22Rv1 (cell line): ENCODE measurements around the gene NUP210.

Source experiments
- CTCF ChIP-seq: fragments of 450-650 bp; IDR thresholded peaks from 2 replicates; pipeline ENCODE4 v1.5.1; 2017; ENCODE audit warnings: mild to moderate bottlenecking
- ZFX ChIP-seq: fragments of 450-650 bp; IDR thresholded peaks from 2 replicates; pipeline ENCODE4 v1.6.1; 2017; ENCODE audit warnings: antibody characterized with exemption, borderline replicate concordance

DNA sequence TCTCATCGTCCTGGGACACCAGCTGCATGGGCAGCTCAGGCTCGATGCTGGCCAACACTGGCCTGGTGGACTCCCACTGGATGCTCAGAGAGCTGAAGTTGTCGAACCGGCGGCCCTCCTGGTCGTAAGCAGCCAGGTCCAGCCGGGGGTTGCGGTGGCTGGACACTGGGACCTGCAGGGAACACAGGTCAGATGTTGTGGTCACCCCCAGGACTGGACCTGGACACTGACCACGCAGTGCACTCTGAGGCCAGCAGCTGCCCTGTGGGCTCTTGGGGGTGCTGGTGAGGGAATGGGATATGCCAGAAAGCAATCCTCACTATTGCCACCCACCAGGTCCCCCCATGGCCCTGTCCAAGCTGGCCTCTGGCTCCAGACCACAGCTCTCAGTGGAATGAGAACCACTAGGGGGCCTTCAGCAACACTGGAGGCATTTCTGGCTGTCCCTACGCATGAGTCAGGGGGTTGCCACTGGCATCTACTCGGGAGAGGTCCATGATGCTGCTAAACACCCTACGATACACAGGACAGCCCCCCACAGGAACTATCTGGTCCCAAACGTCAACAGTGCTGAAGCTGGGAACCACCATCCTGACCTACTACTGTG is 66.1 kb downstream of the NUP210 start:
- TF ChIP-seq CTCF: peak; percentile 8; the same call in 1 of the 2 replicates
- no peak for TF ChIP-seq ZFX
